KOPT-K1 (cell line): ENCODE measurements around the gene ENG.
A peak's percentile ranks its signal among the peaks of the same experiment; 100 is the strongest.

ENCODE experiments used
- H3K27ac ChIP-seq: fragments of 200-600 bp; sonication (generic); 2 replicates; pipeline ENCODE4 v1.5.1; 2016; ENCODE audit warnings: antibody characterized with exemption, mild to moderate bottlenecking, low read depth, low read length; ENCODE audit not compliant: poor library complexity, severe bottlenecking
- H3K36me3 ChIP-seq: fragments of 200-600 bp; sonication (generic); 2 replicates; pipeline ENCODE4 v1.5.1; 2017; ENCODE audit warnings: antibody characterized with exemption, mild to moderate bottlenecking, low read length, moderate library complexity; ENCODE audit not compliant: insufficient read depth
- H3K9me3 ChIP-seq: fragments of 200-600 bp; sonication (generic); 2 replicates; pipeline ENCODE4 v1.5.1; 2017; ENCODE audit warnings: antibody characterized with exemption, low read length, mild to moderate bottlenecking; ENCODE audit not compliant: insufficient read depth, poor library complexity, severe bottlenecking

Gene ENG

DNA sequence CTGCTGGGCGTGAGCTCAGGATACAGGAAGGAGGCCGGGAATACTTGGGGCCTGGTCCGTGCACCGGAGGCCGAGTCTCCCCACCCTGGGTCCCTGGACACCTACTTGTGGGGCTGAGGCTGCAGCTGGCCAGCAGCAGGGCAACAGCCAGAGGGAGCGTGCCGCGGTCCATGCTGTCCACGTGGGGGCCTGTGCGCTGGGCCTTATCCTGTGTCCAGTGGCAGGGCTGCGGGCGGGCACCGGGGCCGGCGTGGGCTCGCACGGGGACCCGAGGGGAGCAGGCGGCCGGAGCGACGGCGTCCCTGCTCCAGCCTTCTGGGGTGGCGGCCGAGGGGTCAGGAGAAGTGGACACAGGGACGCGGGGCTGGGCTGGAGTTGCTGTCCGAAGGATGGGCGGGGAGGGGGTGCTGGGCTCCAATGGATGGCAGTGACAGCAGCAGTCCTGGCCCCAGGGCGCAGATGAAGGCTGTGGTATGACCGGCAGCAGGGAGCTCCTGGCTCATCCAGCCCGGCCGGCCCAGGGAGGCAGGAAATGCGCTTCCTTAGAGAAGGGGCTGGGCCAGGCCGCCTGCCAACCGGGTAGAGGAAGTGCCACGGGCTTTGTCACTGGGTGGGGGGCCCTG, at the start of gene ENG:
Gene ENG, minus strand, starts transcription at position 475 of the 623 bp plus-strand sequence. Its CDS starts 303 bp downstream, at position 172.
- H3K27ac ChIP-seq: no peak within 1 kb of the TSS
- H3K9me3 ChIP-seq: peaks cover 8% of the 10 kb centered on the region
- no peaks in the 10 kb centered on the region for H3K36me3 ChIP-seq

DNA sequence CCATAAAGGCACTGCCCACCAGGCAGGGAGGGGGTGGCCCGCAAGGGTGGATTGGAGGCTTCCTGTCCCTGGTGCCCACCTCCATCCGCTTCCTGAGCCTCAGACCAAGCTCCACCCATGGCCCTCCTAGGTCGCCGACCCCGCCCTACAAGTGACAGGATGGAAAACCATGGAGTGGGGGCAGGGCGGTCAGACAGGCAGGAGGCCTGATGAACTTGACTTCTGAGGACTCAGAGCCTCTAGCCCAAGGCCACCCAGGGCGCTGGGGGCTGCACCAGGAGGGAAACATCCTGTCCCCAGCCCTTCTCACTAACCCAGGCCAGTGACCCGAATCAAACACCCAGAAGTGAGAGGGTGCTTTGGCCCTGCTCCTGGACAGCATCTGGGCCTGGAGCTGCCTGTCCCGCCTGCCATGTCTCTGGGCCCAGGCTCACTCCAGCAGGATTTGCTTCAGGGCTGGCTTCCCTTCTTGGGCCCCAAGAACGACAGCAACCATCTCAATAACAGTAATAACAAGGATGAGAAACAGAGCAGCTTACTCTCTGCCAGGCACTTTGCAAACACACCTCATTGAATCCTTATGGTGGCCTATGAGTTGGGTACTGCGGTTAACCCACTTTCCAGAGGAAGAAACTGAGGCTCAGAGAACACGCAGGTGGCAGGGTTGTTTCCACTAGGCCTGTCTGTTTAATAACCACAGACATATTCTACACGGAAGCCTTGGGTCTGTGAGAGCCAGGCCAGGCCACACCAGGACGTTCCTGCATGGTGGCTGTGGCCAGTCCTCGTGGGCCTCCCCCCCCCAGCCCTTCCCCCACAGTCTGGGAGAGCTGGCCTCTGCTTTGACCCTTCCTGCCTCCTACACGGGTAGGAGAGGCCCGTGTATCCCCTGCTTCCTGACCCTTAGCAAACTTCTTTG, 49.4 kb upstream of the ENG start:
- Histone ChIP-seq H3K36me3 (no peaks in the 10 kb centered on the region), H3K27ac (peak overlapping the region; percentile 62), H3K9me3 (no peaks in the 10 kb centered on the region)

DNA sequence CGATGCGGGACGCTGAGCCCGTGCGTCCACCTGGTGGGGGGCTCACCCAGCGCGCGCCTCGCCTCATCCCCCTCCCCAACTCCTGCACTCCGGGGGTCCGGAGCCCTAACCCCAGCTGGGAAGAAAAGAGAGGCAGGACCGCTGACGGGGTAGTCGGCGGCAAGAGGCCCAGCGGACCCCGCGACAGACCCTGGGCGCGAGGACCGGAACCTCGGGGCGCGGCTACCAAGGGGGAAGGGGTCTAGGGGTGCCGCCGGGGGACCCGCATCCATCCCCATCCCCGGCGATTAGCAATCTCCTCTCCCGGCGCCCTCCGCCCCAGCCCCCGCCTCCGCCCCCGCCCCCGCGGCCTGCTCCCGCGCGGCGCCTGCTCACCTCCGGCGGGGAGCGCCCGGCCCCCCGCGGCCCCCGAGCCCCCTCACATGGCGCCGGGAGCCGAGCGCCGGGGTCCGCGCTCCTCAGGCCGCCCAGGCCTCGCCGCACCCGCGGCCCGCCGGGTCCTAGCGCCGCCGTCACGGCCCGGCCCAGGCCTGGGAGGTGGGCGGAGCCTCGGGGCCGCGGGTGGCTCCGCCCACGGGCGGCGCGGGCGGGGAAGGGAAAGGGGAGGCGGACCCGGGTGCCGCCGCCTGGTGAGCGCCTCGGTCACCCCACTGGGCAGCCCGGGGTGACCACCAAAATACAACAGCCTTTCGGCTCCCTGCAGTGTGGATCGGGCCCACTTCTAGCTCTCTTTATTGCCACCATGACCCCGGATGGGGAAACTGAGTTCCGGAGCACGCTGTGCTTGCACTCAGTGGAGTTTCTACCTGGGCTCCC, 44.9 kb upstream of the ENG start, which contains the start of gene ST6GALNAC6:
Gene ST6GALNAC6, minus strand, starts transcription at position 476 of the 816 bp plus-strand sequence. CDS start 1,622 bp downstream, outside the sequence.
- Histone ChIP-seq H3K9me3 (no peaks in the 10 kb centered on the region), H3K36me3 (peaks cover 17% of the 10 kb centered on the region), H3K27ac (peak within 1 kb of the TSS; percentile 53)

DNA sequence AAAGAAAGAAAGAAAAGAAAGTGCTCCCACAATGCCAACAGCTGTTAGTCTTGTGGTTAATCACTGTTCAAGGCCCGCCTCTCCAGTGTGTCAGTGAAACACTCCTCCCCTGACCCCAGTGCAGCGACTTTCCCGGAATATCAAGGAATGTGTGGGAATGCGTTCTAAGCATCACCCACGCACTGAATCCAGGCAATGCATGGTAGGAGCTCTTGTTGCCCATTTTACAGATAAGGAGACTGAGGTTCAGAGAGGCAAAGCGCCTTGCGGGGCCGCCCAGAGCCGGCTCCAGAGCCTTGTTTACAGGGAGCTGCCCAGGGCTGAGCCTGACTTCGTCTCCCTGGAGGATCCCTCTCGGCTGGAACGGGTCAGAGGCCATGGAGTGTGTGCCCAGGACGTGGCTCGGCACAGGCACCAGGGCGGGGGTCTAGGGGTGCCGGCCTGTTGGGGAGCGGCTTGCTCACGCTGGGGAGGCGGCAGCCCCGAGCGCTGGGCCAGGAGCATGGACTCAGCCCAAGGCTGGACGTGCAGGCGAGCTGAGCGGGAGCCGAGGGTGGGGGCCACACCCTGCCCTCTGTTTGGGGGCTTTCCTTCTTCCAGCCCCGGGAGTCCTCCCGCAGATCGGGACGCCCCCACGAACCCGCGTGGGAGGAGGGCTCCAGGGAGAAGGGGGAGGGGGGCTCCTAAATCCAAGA, 44.1 kb upstream of the ENG start:
- Histone ChIP-seq H3K27ac (peak overlapping the region; percentile 51), H3K36me3 (peaks cover 25% of the 10 kb centered on the region), H3K9me3 (peaks cover 6% of the 10 kb centered on the region)

DNA sequence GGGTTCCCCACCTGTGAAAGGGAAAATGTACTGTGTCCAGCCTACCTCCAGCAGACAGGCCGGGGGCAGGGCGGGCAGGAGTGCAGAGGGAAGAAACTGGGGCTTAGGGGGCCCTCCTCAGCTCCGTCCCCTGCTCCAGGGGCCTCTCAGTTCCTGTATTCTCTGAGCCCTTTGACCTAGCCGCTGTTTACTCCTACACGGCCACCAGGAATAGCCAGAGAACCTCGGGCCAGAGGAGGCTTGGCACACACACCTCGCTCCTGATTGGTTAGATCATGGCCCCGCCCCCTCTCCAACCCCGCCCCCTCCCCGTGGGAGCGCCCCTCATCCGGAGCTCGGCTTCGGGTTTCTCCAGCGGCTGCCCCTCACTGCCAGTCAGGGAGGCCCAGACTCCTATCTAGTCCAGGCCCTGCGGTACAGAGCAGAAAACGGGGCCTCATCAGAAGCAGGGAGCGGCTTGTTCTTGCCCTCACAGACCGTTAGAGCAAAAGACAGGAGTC, 42.8 kb upstream of the ENG start:
- H3K36me3 ChIP-seq: peaks cover 38% of the 10 kb centered on the region
- H3K27ac ChIP-seq: no peak overlapping the region
- peaks cover 18% of the 10 kb centered on the region for H3K9me3 ChIP-seq

DNA sequence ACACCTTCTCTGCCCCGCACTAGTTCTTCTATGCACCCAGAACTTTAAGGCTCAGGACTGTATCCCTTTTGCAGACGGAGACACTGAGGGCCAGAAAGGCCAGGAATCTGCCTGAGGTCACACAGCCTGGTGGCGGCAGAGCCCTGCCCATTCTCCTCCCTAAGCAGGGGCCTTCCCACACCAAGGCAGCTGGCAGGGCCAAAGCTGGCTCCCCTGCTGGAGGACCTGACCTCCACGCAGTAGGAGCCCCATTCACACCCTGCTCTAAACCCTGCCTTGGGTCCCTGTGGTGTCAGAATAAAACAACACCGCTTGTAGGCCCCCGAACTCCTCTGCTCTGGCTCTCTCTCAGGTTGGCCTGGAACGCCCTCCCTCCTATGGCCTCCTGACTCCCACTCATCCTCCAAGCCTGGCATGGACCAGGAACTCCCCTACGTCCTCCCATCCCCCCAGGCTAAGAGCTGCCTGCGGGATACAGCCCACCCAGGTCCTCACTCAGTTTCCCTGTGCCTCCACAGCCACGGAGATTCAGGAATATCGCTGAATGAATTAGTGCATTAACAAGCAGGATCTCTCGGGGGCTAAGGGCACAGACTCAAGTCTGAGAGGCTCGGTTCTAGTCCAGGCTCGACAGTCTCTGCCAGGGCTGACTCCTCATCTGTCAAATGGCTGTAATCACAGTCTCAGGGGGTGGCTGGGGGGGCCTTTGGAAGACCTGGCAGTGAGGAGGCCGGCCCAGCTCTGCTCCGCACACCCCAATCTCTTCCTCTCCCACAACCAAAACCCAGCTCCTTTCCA, 42.1 kb upstream of the ENG start:
- peaks cover 18% of the 10 kb centered on the region for H3K9me3 ChIP-seq
- no peak overlapping the region for H3K27ac ChIP-seq
- peaks cover 39% of the 10 kb centered on the region for H3K36me3 ChIP-seq

DNA sequence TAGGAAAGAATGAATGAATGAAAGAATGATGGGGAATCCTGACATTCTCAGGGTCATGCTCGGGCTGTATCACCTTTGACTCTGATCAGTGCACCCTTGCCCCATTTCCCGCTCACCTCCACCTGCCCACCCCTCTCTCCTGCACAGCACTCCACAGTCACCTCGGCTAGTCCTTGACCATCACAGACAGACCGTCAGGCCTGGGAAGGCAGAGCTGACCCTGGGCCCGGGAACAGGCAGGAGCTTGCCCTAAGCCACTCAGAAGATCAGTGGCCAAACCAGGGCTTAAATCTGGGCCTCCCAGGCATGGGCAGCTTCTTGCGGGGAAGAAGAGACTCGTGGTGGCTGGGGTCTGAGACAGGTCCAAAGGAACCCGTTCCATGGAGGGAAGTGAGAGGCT, 41.4 kb upstream of the ENG start:
- Histone ChIP-seq H3K9me3 (peaks cover 18% of the 10 kb centered on the region), H3K27ac (no peak overlapping the region), H3K36me3 (peaks cover 44% of the 10 kb centered on the region)

DNA sequence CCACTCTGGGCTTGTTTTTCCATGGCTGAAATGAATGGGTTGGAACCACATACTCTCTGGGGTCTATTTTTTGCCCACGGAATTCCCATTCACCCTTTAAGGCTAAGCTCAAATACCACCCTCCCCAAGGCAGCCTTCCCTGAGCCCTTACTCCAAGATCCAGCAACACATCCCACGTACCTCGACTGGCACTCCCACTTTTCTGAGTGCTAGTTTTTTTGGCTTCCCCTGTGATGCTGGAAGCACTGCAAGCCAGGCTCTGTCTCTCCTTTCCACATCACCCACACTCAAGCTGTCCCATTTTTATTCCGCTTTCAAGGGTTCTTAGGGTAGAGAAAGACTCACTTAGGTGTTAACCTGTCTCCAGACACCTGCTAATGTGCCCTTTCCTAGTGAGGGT, 38.9 kb upstream of the ENG start:
- no peak overlapping the region for H3K27ac ChIP-seq
- peaks cover 54% of the 10 kb centered on the region for H3K36me3 ChIP-seq
- H3K9me3 ChIP-seq: peaks cover 18% of the 10 kb centered on the region

DNA sequence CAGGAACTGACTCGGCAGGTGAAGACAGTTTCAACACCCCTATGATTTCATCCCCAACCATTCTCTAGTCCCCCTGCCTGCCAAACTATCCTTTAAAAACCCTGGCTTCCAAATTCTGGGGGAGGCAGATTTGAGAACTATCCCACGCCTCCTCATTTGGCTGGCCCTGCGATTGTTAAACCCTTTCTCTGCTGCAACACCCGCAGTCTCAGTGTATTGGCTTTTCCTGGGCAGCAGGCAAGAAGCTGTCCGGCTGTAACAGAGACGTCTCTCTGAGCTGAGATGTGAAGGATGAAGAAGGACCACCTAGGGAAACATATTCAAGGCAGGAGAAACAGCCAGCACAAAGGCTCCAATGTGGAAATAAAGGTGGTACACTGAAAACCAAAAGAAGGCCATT, 38.4 kb upstream of the ENG start:
- Histone ChIP-seq H3K36me3 (peaks cover 55% of the 10 kb centered on the region), H3K27ac (no peak overlapping the region), H3K9me3 (peaks cover 18% of the 10 kb centered on the region)

DNA sequence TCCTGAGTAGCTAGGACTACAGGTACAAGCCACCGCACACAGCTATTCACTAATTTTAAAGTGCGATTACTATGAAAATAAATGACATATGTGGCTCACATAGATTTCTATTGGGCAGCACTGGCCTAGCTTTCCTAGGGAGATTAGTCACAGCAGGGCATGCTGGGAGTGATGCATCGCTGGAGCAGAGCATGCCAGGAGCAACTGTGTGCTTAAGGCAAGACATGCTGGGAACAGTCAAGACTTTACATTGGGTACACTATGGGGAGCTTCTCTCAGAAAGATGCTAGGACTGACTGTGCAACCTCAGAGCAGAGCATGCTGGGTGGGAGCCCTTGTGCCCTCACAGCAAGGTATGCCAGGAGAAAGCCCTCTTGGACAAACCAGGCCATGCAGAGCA, 35.6 kb upstream of the ENG start:
- Histone ChIP-seq H3K9me3 (peaks cover 18% of the 10 kb centered on the region), H3K27ac (no peak overlapping the region), H3K36me3 (peaks cover 58% of the 10 kb centered on the region)

DNA sequence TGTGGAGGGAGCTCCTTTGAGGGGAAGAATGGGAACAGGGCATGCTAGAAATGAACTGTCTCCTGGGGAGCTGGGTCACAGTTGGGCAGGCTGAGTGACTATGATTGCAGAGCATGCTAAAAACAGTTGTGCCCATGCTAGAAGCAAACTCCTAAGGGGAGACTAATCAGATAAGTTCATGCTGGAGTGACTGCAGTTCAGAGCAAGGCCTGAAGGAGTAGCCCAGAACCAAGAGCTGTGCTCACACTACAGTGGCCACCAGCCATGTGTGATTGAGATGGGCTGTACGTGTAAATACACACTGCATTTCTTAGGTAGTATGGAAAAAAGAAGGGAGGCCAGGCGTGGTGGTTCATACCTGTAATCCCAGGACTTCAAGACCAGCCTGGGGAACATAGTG, 33.3 kb upstream of the ENG start:
- Histone ChIP-seq H3K27ac (no peak overlapping the region), H3K36me3 (peaks cover 35% of the 10 kb centered on the region), H3K9me3 (peaks cover 4% of the 10 kb centered on the region)

DNA sequence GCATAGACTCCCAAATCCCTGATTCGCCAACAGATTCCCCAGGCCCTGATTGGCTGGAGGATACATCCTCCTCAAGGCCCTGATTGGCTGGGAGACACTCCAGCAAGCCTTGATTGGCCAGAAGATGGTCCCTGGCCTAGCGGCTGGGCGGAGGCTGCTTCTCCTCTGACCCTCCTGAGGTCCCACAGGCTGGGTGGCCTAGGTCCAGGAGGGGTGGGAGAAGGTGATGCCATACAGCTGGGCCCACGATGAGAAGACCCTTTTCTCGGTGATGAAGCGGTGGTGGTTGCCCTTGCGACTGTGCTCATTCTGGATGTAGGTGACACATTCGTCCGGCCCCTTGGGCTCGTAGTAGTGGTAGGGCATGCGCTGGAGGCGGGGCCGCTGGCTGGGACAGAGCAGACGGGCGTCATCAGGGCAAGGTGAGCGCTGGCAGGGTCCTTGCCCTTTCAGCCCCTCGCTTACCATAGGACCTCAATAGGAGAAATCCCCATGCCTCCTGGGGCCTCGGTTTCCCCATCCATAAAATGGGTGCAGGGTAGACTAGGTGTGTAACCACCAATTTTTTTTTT, 32.0 kb upstream of the ENG start:
- Histone ChIP-seq H3K27ac (no peak overlapping the region), H3K36me3 (peaks cover 29% of the 10 kb centered on the region; the same call in 1 of the 2 replicates), H3K9me3 (no peaks in the 10 kb centered on the region)

DNA sequence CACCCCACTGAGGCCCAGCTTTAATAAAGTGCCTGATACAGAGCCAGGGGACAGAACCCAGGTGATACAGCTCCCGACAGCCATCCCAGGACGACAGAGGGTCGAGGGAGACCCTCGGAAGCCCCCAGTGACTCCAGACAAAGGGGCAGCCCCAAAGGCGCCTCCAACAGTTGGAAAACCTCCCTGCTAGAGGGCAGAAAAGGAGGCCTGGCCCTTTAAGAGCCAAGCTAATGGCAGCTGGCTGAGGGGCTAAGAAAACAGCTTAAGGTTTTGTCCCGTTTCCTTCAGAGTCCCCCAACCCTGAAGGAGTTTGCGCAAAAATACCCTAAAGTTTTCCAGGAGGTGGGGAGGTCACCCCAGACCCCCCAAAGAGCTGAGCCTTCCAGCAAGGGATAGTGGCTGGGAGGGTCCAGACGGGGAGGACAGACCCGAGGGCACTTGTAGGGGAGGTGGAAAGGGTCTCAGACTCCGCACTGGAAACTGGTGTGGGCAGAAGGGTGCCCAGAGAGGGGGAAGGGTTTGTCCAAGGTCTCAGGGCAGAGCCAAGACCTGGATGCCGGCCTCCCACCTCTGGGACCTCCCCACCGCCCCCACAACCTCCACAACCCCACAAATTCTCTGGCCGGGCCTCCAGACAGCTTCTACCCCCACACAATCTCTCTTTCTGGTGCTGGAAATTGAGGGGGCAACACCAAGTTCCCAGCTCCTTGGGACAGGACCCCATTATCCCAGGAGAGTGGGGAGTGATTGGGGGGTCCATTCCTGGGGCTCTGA, 31.2 kb upstream of the ENG start:
- peaks cover 23% of the 10 kb centered on the region; the same call in 1 of the 2 replicates for H3K36me3 ChIP-seq
- no peaks in the 10 kb centered on the region for H3K9me3 ChIP-seq
- H3K27ac ChIP-seq: no peak overlapping the region
